Fibroblast of the aortic adventitia (primary cell): ENCODE results near the gene CCDC188. TPM values are rescaled to one million over a fixed set of nuclear protein-coding genes. Genes with fewer than 3 reads are reported as not detected.
A peak's percentile ranks its signal among the peaks of the same experiment; 100 is the strongest.

Experiments
- DNase-seq: peaks from one replicate; pipeline ENCODE4 v3.0.0-alpha.2; 2010; ENCODE audit warnings: low read depth
- H3K4me3 ChIP-seq: 2 replicates; pipeline ENCODE4 v1.5.1; 2011; ENCODE audit warnings: low read depth, mild to moderate bottlenecking, control low read depth, low read length, moderate library complexity
- total RNA-seq: library from RNA; depleted of rRNA; stranded (reverse); fragments of >200 nt; gene quantifications from 2 replicates; pipeline ENCODE4 v1.2.3, GENCODE V29; 2012; ENCODE audit warnings: low replicate concordance
- TF ChIP-seq, protein P1 (sequence below): IDR thresholded peaks from 2 replicates; pipeline ENCODE4 v1.5.1; 2011; ENCODE audit warnings: mild to moderate bottlenecking, low read length, control low read depth, inconsistent platforms; ENCODE audit not compliant: insufficient read depth

Gene CCDC188
- total RNA-seq, 1 donor = 0.45 TPM

- DNase-seq = no peak
- TF ChIP-seq, protein P1, sequence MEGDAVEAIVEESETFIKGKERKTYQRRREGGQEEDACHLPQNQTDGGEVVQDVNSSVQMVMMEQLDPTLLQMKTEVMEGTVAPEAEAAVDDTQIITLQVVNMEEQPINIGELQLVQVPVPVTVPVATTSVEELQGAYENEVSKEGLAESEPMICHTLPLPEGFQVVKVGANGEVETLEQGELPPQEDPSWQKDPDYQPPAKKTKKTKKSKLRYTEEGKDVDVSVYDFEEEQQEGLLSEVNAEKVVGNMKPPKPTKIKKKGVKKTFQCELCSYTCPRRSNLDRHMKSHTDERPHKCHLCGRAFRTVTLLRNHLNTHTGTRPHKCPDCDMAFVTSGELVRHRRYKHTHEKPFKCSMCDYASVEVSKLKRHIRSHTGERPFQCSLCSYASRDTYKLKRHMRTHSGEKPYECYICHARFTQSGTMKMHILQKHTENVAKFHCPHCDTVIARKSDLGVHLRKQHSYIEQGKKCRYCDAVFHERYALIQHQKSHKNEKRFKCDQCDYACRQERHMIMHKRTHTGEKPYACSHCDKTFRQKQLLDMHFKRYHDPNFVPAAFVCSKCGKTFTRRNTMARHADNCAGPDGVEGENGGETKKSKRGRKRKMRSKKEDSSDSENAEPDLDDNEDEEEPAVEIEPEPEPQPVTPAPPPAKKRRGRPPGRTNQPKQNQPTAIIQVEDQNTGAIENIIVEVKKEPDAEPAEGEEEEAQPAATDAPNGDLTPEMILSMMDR = no peak
- no peak overlapping the region for H3K4me3 ChIP-seq
Measured at GRCh38 chr22:20145206-20145831, 5.5 kb downstream of the CCDC188 start.

GRCh38 chr22:20143883-20144665 lies 6.8 kb downstream of the CCDC188 start:
- no peak for DNase-seq
- no peak overlapping the region for H3K4me3 ChIP-seq
- TF ChIP-seq, protein P1 = no peak

DNA sequence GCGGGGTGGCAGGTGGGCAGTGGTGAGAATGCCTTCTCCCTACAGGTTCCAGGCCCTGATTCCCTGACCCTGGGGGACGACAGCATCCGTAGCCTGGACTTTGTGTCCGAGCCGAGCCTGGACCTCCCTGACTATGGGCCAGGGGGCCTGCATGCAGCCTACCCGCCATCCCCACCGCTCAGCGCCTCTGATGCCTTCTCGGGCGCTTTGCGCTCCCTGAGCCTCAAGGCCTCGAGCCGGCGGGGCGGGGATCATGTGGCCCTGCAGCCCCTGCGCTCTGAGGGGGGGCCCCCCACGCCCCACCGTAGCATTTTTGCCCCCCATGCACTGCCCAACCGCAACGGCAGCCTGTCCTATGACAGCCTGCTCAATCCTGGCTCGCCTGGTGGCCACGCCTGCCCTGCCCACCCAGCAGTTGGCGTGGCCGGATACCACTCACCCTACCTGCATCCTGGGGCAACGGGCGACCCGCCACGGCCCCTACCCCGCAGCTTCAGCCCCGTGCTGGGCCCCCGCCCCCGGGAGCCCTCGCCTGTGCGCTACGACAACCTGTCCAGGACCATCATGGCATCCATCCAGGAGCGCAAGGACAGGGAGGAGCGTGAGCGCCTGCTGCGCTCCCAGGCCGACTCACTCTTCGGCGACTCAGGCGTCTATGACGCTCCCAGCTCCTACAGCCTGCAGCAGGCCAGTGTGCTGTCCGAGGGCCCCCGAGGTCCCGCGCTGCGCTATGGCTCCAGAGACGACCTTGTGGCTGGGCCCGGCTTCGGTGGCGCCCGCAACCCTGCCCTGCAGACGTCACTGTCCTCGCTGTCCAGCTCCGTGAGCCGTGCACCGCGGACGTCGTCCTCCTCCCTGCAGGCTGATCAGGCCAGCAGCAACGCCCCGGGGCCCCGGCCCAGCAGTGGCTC lies 7.9 kb downstream of the CCDC188 start:
- TF ChIP-seq, protein P1 = no peak
- DNase-seq = no peak
- no peak overlapping the region for H3K4me3 ChIP-seq

- TF ChIP-seq, protein P1 = no peak
- DNase-seq = peak; percentile 36
- H3K4me3 ChIP-seq = no peak overlapping the region
Measured at GRCh38 chr22:20141186-20142077, 9.4 kb downstream of the CCDC188 start.

- H3K4me3 ChIP-seq = no peak overlapping the region
- no peak for DNase-seq
- TF ChIP-seq, protein P1 = no peak
Measured at GRCh38 chr22:20140521-20140964, 10.3 kb downstream of the CCDC188 start.

DNA sequence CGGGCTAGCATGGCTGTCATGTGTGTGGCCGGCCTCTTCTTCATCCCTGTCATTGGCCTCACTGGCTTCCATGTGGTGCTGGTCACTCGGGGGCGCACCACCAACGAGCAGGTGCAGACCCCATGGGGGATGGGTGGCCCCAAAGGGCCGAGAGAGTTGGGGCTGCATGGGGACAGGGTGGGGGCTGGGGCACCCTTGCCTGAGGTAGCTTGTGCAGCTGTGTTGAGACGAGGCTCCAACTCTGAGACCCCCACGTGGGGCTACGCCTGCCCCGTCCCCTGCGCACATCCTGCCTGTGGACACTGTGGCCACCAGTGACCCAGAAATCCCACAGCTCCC lies 10.8 kb downstream of the CCDC188 start:
- no peak for DNase-seq
- no peak overlapping the region for H3K4me3 ChIP-seq
- TF ChIP-seq, protein P1 = no peak
